IPS-NIHi11 (cell line): Measurements from ENCODE around the gene FYN.
"Not testable (repeated sequence)": the region's sequence is repeated elsewhere in the genome, so short reads cannot be mapped to it uniquely, and the experiment has no call there.

Experiments
- DNase-seq: peaks from one replicate; pipeline ENCODE4 v3.0.0; 2012; ENCODE audit warnings: mixed read lengths, low spot score

The FYN gene

DNA sequence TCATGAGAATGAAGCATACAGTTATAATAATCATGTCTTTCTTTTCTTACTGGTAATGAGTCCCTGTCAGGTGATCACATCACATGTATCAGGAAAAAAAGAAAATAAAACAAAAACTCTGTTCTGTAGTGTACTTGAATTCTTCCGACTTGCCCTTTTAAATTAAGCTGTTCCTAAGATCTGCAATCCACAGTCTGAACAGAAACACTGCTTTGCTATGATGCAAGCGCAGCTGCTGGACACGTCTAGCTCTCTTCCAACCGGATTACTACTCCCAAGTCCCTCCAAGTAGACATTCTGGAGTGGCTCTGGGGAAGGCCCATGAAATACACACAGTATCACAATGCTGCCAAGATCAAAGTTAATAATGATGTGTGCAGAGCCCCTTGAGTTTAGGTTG, 83.7 kb downstream of the FYN start:
- no peak for DNase-seq

DNA sequence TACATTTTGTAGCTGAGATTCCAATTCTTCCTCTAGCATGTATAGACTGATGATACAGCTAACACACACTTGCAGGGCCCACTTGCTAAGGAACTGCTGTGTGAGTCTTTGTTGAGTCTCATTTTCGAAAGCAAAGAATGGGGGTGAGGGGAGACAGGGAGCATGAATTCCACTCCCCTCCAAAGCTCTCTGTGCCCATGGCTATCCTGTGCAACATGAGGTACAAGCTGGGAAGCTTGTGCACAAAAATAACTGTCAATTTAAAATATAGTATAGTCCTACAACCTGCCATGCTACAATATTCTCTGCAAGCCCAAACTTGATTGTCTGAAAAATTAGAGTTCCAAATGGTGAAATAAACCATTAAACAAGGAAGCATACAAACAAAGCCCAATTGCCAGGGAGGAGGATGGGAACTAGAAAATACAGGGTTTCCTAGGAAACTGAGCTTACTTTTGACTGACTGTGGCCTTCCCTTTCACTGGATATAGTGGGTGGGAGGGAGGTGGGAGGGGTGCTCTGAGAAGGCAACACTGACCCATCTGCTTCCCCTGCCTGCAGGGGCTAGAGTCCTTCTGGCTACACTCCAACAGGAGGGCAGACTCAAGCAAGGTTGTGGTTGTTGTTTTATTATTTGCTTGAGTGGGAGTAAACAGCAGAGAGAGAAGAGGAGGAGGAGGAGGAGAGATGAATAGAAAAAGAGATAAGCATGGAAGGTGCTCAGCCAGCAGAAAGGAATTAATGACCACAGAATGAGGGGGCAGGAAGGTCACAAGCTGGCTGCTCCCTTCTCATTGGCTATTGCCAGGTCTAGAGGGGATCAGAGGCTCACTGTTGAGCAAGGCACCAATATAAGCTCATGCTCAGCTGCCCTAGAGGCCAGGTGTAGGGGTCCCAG, 84.6 kb downstream of the FYN start:
- DNase-seq, result no peak

- not testable (repeated sequence) for DNase-seq
Observed at GRCh38 chr6:111786151-111786550, 87.1 kb downstream of the FYN start.

DNA sequence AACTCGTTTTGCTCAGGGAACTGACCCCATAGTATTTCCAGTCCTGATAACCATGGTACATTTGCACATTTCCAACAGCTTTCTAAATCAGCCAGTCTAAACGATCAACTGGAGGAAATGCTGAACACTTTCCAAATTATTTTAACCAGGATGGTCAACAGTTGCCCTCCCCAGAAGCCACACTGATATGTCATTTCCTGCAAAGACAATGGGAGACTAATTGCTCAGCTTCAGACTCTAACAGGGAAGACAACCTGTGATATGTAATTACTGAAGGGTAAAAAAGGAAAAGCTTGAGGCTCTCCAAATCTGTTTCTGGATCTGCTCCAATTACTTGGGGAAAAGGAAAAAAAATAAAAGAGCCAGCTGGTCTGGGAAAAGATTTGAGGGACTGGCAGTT, 88.8 kb downstream of the FYN start:
- DNase-seq, result no peak

GRCh38 chr6:111782887-111783466, 90.3 kb downstream of the FYN start:
- no peak for DNase-seq

DNA sequence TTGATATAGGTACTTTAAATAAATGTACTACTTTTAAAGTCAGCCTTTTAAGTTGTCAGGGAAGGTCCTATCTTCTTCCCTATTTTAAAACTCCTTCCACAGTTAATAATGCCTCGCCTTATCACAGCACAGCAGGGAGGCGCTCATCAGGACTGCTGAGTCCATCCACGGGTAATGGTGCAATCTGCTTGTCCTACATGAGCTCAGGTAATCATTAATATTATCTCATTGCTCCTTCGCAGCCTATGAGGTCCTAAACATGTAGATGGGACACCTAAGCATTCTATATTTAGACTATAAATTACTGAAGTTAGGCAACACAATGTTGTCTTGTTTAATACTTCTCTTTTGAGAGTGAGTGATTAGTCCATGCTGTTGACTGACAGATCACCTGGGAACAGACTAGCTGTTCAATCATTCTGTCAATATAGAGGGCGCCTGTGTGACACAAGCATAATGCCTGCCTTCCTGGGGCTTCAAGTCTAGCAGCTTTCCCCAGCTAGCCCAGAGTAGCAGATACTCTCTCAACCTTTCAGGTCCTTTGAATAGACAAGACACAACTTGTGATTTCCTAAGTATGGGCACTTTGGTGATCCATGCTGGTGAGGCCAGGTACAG, 91.0 kb downstream of the FYN start:
- no peak for DNase-seq

- no peak for DNase-seq
Observed at GRCh38 chr6:111781041-111781708, 92.1 kb downstream of the FYN start.

- DNase-seq, result no peak
Observed at GRCh38 chr6:111780393-111780792, 92.9 kb downstream of the FYN start.

GRCh38 chr6:111779660-111780059, 93.6 kb downstream of the FYN start:
- no peak for DNase-seq

GRCh38 chr6:111779031-111779430, 94.2 kb downstream of the FYN start:
- DNase-seq, result no peak

DNA sequence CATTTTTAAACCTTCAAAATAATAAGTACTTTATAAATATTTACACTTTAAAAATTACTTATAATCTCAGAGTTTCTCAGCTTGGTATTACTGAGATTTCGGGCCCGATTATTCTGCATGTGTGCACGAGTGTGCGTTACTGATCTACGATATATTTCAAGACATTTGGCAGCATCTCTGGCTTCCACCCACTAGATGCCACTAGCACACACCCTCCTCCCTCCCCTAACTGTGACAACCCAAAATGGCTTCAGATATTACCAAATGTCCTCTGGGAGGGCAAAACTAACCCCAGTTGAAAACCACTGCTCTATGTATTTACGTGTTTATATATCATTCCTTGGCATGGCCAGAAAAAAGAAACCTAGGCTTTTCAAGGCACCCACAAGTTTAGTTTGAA, 95.9 kb downstream of the FYN start:
- no peak for DNase-seq

DNA sequence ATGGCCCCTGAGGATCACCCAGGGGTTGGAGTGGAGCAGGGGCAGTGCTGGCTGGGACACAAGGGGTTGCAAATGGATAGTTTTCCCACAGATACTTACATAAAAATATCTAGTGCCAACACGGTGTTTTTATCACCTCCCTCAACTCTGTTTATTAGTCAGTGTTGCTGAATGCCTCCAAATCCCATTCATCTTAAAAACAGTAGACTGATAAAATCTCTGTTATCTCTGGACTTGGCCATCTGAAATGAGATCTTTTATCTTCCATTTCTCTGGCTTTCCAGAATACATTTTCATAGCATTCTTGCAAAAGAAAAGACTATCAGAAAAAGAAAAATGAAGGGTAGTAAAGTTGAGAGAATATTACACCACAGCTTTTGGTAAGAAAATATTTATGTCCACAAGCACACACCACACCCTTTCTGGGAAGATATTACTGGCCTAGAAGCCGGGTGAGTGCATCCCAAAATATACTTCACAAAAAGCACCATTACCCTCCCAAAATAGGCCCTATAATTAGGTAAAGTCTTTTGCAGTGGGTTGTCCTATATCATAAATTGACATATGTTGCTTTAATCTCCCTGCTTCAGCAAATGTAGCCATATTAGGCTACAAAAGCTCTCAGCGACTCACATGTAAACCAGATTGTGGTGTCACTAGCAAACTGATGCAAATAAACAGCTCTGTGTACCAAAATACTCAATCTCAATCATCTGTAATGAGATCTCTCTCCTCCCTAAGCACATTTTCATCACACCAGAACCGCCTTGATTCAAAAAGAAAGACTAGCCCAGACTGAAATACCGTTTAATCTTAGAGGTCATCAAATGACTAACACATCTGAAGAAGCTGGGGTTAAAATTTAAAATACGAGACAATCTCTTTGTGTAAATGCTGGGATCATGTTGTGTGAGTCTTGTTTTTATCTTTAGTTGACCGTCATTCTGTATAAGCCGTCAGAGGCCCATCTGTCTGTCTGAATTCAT, 96.7 kb downstream of the FYN start:
- no peak for DNase-seq

- DNase-seq, result no peak
Observed at GRCh38 chr6:111775145-111775922, 97.9 kb downstream of the FYN start.

- DNase-seq, result no peak
Observed at GRCh38 chr6:111774346-111774703, 98.9 kb downstream of the FYN start.

GRCh38 chr6:111773501-111774345, 99.5 kb downstream of the FYN start:
- no peak for DNase-seq

DNA sequence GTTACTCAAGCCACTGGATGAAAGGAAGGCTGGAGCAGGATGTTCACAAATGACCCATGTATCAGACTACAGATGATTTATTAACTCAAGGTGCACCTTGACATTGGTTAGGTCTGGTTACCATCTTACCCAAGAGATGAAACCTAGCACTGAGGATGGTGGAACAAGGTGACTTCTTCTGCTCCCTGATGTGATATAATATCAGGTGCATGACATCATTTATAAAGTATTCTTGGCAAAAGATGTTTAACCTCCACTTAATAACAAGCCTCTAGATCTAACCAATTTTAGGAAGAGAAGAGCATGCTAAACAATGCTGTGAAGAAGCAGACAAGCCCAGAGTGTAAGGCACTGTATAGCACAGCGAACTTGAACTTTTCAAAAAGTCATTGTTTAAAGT, 100.9 kb downstream of the FYN start:
- no peak for DNase-seq

GRCh38 chr6:111771629-111772028, 101.6 kb downstream of the FYN start:
- DNase-seq, result no peak

DNA sequence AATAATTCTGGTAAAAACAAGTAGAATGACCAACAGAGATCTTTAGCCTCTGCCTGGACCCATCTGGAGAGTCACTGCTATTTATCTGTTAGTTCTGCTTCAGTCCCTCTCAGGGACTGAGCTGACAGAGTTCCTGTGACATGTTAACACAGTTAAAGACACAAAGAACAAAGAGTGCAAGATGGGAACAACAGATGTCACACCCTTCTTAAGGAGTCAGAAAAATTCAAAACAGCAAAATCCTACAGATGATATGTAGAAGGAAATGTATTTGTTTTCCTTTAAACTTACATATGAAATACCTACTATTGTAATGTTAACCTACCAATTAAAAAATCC, 102.2 kb downstream of the FYN start:
- DNase-seq, result no peak

DNA sequence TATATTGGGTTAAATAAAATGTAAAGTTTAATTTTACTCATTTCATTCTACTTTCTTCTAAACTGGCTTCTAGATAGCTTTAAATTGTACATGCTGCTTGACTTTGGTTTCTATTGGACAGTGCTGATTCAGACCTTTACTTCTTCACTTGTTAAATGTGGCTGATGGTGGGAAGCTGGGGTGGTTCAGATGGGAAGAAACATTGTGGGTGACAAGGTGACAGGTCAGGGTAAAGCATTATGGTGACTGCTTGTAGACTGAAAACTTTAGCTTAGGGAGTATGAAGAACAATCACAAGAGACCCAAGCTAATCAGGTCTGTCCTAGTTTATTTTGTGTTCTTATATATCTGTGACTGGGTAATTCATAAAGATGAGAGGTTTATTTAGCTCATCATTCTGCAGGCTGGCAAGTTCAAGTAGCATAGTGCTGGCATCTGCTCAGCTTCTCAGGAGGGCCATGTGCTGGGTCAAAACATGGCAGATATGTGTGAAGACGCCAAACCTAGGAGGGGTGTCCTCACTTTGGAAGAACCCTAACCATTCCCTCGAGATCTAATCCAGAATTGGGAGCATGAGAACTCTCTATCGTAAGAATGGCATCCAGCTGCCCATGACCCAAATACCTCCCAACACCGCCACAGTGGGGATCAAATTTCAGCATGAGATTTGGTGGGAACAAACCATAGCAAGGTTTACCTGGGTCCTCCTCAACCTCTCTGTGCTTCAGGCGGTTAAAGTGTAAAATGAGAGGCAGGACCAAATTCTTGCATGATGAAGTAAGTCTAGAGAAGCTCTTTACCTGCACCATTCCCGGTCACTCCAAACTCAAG, 102.8 kb downstream of the FYN start:
- no peak for DNase-seq
